Measurements from ENCODE around the gene GRXCR1.

The GRXCR1 gene

DNA sequence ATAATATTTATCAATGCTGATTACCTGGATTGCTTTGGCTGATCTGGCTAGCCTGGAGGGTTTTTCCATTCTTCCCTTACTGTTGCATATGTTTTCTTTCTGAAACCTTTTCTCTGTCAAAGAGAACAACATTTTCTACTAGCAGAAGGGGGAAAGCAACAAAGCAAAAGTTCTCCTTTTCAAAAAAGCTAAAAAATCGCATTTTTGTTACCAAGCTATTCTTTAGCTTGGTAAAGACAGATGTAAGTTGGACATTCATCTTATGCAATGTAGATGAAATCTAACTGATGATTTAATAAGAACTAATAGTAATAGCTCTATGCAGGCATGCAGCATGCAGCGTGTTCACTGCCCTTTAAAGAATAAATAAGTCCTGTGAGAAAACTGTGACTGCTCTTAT, at the start of gene GRXCR1:
TSS of gene GRXCR1 (plus strand) at position 301 of the 400 bp plus-strand sequence. CDS start 554 bp downstream, outside the sequence.
- no peak for DNase-seq (ENCODE audit: low spot score)

DNA sequence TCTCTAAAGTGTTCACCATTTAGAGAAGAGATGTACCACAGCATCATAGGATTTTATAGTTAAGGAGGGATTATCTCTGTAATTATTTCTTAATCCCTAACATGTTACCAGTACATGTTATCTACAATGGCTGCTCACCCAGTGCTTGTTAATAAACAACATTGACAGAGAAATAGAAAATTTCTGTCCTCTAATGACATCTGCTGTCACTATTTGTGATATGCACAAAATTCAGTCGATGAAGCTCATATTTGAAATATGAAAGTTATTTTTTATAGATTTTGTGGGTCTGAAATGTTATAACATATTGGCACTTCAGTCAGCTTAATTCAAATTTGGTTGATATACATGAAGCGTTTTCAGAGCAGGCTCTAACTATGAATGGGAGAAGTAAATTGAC, 48.8 kb upstream of the GRXCR1 start:
- DNase-seq (ENCODE audit: low spot score), result no peak

DNA sequence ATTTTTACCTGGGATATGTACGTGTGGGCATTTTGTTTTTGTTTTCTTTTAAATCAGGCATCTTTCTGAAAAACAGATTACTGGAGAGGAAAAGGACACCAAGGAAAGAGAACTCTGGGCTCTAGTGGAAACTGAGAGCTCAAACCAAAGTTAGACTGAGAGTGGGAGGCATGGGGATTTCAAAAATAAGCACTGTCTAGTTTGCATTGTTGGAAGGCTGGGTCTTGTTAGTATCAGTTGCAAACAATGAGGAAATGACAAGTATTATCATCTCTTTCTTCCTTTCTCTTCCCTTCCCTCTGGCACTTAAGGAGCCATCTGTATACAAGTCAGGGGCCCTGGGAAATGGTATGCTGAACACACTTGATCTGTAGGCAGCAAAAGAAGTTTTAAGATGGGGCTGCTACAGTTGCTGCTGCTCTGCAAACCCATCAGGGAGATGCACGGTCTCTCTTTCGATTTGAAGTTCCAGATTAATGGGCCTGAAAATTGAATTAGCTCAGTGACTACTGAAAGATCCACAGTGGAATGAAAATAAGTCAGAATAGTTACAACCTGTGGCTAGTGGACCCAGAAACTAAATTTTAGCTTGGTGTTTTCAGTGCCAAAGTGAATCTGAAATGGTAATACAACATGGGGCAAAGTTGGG, 48.0 kb upstream of the GRXCR1 start:
- no peak for DNase-seq (ENCODE audit: low spot score)

DNA sequence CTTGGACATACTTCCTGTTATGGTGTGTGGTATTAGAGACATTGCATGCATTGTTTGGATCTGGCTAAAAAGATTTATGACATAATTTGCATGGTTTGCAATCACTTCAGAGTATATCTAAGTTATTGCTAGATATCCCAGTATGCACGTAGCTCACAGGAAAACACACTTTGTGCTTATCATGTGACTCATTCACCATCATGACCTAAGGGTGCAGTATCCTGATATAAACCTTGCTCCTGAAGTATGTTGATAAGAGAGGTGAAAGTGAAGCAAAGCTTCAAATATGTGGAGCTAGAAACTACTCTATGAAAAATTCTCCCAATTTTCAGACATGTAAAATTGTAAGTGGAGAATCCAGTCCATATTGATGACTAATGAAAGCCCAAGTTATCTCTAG, 46.9 kb upstream of the GRXCR1 start:
- no peak for DNase-seq (ENCODE audit: low spot score)

DNA sequence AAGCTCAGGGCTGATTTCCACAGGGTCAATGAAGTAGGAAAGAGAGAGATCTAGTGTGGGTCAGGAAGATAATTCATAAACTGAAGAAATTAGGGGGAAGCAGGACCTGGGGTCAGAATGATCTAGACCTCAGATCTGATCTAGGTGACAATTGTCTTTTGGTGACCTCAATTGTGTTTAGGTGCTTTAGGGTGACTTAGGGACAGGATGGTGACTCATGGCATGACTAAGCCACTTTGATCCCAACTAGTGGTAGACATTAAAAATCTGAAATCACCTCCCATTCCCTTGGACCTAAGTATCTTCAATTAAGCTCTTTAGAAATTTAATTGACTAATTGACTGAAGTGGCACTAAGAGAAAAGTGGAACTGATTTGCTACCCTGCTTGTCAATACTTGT, 36.7 kb upstream of the GRXCR1 start:
- DNase-seq (ENCODE audit: low spot score), result no peak

DNA sequence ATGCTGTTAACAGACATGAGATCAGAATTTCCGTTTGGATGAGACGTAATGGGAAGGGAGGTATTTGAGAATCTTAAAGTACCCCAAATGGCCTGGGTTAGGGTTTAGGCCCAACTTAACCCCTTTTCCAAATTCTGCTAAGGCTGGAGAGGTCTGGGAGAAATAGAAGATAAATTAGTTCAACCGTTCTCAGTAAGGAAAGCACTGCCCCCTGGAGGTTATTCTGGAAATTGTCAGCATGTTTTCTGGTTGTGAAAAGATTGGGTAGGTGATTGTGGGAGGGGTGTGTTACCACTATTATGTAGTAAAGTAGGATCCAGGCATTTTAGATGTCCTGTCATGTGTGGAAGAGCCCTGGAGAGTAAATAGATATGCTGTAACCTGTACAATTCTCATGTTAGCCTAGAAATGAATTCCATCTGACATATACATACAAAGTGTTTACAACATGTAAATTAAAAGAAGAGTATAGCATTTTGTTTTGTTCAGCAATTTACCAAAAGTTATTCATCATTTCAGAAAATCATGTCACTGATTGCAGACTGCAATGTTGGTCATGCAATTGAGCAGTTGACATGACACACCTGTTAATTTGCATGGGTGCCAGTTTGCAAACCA, 26.8 kb upstream of the GRXCR1 start:
- peak; percentile 47 for DNase-seq (ENCODE audit: low spot score)

DNA sequence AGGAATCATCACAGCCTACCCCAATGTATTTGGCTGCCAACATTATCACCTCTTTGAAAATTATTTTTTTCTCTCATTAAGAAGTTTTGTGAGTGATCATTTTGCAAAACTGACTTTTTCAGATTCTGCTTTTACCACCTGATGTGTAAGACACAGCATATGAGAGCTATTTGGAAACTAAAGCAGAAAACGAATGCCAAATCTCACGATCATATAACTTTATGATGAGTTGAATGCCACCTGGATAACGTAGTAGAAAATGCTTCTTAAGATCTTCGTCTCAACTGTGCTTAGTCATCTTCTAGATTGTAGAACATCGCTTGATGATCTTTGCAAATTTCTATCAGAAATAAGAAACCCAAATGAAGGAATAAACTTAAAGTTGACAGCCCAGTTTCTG, 21.3 kb upstream of the GRXCR1 start:
- no peak for DNase-seq (ENCODE audit: low spot score)

DNA sequence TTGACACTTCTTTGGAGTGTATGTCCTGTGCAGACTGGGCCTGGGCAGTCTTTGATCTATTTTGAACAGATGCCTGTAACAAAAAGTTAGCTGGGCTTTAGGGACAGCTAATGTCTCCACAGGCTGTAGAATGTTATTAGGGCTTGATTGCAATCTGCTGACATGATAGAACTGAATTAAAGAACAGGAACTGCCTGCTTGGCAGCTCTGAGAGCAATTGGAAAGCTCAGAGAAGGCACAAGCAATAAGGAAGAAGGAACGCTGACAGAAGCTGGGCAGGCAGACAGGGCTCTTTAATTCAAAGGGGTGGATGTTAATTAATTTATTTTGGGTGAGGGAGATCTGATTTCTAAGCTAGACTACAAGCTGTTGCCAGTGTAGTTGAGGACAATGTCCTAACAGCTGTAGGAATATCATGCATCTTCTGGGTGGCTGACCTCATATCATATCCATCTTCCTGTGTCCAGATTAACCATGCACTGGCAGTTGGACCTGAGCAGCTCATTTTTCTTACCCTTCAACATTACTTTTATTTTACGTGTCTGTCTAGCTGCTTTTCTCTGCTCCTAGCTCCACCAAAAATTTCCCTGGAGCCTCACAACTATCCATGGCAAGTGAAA, 20.7 kb upstream of the GRXCR1 start:
- no peak for DNase-seq (ENCODE audit: low spot score)

DNA sequence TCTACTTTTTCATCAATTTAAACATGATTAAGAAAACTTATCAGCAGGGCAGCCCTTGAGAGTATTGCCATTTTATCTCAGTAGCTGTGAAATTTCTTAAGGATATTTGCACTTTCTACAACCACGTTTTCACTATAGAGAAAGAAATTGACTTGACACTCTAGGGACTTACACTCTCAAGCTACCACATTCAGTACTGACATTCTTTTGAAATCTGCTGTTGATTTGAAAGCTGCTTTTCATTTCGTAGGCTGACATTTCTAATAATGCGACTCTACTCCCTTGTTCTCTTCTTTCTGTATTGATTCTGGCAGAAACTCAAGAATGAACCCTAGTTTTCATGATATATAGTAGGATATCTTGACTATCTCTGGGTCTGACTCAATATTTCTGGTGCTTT, 13.7 kb upstream of the GRXCR1 start:
- no peak for DNase-seq (ENCODE audit: low spot score)

DNA sequence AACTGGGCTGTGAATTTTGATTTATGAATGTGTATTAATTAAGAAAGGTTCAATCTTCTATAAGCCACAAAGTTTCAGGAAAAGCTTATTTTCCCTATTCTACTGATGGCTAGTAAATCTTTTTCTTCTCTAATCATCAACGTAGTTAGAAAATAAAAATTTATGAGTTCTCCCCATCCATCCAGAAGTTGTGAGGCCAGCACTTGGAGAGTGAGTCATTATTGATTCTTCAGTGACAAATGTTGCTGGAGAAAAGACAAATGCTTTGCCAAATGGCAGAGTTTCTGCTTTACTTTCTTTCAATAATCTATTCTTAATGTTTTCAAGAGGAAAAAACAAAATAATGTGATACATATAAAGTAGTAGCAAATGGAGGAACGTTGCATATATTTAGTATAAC, 11.3 kb upstream of the GRXCR1 start:
- DNase-seq (ENCODE audit: low spot score), result no peak

DNA sequence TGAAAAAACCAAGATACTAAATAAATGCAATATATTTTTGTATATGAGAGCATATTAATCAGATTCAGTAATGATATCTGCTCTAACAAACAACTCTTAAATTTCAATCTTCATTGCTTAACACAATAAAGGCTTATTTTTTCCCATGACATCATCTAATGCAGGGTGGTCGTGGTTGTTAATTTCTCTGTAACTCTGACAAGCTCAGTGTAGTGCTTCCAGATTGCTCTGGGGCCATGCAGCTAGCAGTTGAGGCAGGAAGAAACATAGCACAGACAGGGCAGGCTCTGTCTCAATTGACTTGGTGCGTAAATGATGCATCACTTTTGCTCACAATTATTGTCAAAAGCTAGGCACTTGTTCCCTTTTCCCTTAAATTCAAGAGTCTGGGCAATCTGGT, 869 bp upstream of the GRXCR1 start:
- DNase-seq (ENCODE audit: low spot score), result no peak

DNA sequence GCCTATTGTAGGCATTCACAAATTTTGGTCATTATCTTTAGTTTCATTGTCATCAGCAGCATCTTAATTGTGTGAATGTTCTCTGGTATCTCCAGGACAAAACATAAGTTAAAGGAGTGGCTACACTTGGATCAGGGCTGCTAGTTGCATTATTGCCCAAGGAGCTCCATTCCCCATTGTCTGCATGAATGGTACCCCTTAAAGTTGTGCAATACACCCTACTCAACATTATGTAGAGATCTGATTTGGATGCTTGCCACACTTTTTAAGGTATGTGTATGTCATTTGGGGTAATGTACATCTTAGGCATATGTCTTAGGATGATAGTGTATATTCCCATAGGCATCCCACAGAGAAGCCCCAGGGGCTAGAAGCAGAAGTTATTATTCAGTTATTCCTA, 2.9 kb downstream of the GRXCR1 start:
- no peak for DNase-seq (ENCODE audit: low spot score)

DNA sequence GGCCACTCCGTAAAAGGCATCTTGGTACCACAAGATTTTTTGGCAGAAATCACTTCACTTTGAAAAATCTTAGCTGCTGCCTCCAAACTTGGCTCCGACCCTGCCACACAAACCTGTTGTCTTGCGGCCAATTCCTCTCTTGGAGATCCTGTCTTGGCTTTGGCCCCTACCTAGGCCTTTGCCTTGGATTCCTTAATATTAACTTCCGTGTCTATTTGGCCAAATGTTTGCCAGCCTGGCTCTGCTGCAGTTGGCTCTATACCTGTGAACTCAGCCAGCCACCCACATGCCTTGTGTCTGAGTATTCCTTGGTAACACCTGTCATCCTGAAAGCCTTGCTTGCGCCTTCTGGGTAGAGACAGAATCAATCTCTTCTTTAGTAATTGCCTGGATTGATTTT, 12.5 kb downstream of the GRXCR1 start:
- no peak for DNase-seq (ENCODE audit: low spot score)

DNA sequence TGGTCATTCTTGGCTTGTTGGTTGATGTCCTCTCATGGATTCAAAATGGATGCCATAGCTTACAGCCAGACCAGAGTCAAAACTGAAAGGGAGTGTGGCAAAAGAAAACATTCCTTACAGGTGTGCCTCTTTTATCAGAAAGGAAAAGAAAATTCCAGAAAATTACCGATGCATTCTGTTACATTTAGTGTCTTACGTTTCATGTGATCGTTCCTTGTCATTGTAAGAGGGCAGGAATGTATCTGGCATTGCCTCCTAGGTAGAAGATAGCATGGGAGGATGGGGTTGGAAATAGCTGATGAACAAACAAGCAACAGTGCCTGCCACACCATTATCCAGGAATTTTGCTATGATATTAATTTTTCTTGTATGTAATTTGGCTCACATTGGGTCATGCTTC, 13.1 kb downstream of the GRXCR1 start:
- no peak for DNase-seq (ENCODE audit: low spot score)

DNA sequence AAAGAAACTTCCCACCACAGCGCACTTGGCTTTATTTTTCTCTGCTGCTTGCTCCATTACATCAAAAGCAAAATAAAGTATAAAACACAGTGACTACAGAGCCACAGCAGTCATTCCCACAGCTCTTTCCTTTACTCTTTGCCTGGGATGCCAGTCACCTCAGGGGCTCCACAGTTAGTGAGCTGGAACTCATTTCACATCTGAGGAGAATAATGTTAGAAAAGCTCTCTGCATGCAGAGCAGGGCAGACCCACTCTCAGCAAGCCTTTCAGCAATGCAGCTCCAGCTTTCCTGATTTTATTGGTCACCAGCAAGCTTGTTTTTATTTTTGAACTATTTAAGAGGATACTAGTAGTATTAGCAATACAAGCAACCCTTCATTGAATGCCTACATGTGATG, 13.8 kb downstream of the GRXCR1 start:
- DNase-seq (ENCODE audit: low spot score), result no peak

DNA sequence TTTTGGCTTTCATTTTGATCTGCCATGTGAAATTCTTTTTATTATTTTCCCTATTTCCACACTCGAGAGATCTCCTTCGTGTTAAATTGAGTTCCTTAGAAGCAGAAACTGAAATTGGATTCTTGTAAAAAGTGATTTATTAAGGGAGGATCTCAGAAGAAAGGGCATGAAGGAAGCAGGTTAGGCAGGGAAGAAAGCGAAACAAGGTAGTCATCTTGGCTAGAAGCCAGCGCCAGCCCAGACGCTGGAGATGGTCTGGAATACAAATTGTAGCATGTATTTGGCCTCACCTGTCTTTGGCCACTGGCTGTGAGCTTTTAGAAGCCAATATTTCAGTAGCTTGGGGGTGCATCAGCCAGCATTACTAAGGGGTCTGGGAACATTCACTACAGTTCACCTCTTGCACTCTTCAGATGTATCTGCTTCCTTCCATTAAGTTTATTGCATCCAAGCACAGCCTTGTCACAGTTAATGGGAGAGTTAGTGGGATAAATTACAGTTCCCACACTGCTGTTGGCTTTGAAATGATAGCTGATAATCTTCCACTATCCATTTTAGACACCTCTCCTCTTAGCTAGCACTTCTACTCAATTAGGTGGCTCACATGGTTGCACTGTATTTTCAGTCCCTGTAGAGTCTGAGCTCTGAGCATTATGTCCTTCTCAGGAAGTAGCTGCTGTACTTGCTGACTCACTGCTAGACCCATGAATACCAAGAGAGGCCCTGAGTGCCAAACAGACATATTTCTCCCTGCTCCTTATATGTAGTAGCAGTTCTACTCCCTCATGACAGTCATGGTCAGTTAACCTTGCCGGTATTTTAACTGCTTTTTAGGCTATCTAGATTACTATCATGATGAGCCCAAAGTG, 14.6 kb downstream of the GRXCR1 start:
- DNase-seq (ENCODE audit: low spot score), result no peak

DNA sequence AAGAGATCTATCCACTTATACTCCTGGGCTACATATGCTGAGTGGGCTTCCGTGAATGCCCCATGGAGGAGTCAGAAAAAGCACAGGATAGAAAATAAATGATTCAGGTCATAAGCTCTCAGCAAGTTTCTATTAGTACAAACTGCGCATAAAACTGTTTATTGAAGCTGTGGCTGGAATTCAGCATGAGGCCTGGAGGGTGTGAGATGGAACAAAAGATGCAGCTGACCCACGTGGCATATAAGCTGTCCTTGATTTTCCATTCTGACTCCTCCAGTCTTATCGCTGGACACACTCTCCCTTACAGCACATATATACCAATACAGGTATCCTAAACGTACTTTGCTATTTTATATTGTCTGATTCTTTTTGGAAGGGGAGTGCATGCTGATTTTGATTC, 17.9 kb downstream of the GRXCR1 start:
- DNase-seq (ENCODE audit: low spot score), result no peak

DNA sequence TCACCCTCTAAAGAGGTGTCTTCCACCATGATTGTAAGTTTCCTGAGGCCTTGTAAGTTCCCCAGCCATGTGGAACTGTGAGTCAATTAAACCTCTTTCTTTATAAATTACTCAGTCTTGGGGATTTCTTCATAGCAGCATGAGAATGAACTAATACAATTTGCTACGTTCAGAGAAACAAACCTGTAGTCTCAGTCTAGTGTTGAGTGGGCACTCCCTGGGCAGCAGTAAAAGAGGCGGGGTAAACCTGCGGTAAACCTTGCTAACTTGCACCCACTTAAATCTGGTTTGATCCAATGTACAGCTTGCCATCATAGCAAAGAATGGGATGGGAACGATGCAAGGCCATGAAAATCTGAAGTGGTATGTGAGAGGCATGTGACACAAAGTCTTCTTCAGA, 22.4 kb downstream of the GRXCR1 start:
- DNase-seq (ENCODE audit: low spot score), result no peak

DNA sequence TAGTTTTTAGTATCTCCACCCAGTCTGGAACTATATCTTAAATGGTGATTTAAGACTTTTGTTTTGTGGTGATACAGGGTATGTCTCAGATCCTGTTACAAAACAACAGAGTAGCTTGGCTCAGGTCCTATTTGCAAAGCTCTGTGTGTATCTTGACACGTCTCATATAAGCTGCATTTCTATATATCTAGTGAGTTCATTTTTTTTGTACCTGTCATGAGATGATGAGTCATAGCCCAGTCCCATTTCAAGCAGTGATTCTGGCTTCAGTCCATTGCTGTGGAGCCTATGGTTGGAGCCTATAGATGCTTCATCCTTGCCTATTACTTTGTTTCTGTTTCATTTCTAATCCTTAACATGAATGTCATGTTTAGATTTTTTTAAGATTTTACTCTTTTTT, 23.0 kb downstream of the GRXCR1 start:
- DNase-seq (ENCODE audit: low spot score), result no peak

DNA sequence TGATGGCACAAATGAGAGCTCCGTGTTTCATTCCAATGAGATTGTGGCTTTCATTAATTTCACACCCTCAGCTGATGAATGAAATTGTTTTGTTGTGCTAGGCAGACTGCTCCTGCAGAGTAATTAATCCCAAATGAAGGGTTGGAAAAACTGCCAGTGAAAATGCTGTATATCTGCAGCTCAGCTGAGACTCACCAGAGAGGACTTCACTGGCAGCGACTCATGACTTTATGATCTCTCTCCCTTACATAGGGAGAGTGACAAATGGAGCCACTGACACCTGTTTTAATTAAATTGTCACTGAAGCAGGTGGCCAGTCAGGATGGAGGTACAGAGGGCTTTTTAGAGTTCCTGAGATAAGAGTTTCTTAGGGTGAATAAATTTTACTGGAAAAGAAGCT, 24.8 kb downstream of the GRXCR1 start:
- DNase-seq (ENCODE audit: low spot score), result no peak

DNA sequence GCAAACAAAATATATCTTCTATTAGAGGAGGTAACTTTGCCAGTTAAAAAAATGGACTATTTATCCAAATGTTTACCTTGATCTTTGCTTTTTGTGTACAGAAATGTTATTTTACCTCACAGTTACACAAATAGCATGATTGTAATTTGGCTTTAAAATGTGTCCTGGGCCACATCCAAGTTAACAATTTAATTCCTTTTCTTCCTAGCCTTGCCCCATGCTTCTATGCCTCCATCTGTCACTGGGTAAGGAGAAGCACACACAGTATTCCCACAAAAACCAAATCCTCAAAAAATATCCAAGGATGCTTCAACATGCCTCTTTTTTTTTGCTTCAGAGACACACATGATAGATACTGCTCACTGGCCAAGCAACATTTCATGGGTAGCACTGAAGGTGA, 30.9 kb downstream of the GRXCR1 start:
- no peak for DNase-seq (ENCODE audit: low spot score)

DNA sequence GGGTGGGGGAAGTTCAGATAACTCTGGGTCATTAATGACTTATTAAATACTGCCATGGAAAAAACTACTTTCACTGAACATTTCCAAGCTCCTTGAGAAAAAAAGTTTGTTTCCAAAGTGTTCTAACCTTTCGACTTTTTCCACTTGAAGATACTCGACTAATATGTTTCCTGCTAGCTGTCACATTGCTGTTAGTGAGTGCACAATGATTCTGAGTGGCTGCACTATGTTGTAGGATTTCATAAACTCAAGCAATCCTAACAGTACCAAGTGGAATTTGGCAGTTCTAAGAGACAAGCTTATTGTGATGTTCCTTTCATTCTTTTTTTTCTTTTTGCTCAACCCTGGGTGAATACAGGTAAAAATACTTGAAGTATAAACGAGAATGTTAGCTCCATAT, 33.4 kb downstream of the GRXCR1 start:
- DNase-seq (ENCODE audit: low spot score), result no peak

DNA sequence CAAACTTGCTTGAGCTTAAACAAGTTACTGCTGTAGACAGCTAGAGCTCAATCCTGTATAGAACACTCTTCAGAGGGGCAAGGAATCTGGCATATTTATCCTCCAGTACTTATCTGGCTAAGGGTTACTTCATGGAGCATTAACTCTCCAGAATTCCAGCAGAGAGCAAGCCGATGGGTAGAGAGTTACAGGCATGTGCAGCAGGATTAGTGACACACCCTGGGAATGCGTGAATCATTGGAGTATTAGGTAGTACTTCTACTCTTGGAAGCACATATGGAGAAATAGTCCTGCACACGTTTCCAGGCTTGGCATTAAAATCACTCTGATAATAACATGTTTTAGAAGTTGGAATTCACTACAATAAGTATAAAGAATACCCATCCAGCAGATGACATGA, 35.4 kb downstream of the GRXCR1 start:
- DNase-seq (ENCODE audit: low spot score), result no peak

Data from hematopoietic multipotent progenitor cell treated with erythropoietin and hydrocortisone succinate and interleukin-3 and kit ligand, for 17 days (in vitro differentiated cells).